ENCODE measurements around the gene CCDC160.
"Not testable (repeated sequence)": the region's sequence is repeated elsewhere in the genome, so short reads cannot be mapped to it uniquely, and the experiment has no call there.

Gene CCDC160

GRCh38 chrX:134236626-134237614, at the start of gene CCDC160:
Gene CCDC160, plus strand, starts transcription at chrX:134237182. Its CDS starts 7,619 bp downstream, at chrX:134244801.
- DNase-seq: no peak

DNA sequence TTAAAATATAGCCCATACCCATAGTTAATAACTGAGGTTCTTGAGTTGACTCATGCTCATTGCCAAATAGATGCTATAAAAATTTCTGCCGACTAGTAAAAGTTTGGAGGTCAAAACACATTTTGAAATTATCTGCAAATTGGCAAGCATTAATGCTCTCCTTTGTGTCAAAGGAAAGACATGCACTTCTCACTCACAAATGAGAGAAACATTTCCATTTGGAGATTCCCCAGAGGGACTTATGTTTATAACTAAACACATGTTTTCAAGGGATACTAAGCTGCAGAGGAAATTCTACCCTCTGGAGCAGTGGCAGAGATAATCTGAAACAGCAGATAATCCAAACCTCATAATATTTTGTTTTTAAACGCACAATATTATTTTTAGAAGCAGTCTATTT, 45.7 kb upstream of the CCDC160 start:
- DNase-seq: no peak

DNA sequence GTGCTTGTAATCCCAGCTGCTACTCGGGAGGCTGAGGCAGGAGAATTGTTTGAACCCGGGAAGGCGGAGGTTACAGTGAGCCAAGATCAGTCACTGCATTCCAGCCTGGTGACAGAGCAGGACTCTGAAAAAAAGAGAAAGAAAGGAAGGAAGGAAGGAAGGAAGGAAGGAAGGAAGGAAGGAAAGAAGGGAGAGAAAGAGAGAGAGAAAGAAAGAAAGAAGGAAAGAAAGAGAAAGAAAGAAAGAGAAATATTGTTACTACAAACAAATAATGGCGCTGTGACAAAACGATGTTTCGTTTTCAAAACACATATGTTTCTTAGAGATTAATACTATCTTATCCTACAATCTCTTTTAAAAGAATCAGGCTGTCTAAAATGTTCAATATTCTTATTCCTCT, 42.1 kb upstream of the CCDC160 start:
- no peak for DNase-seq

GRCh38 chrX:134202561-134202960, 34.4 kb upstream of the CCDC160 start:
- DNase-seq: no peak

- no peak for DNase-seq
Measured at GRCh38 chrX:134206221-134206620, 30.8 kb upstream of the CCDC160 start.

- no peak for DNase-seq
Measured at GRCh38 chrX:134210465-134210864, 26.5 kb upstream of the CCDC160 start.

GRCh38 chrX:134235236-134235635, 1.7 kb upstream of the CCDC160 start:
- DNase-seq: no peak

GRCh38 chrX:134238144-134238543, 1.2 kb downstream of the CCDC160 start:
- DNase-seq: not testable (repeated sequence)

DNA sequence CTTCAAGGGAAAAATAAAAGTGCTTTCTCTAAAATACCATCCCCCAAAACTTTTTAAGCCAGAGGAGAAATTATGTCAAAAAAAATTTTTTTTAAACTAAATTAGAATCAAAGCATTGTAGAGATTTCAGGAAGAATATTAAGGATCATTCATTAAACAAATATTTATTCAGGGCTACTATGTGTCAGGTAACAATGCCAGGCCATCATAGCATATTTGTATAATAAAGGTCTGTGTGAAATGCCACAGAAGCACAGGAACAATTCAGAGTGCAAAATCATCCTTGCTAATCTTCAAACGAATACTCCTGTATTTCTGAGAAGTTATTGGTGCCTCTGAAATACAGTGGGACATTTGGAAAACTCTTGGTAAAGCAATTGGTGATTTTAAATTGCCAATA, 2.0 kb downstream of the CCDC160 start:
- no peak for DNase-seq

GRCh38 chrX:134240209-134240608, 3.2 kb downstream of the CCDC160 start:
- no peak for DNase-seq

DNA sequence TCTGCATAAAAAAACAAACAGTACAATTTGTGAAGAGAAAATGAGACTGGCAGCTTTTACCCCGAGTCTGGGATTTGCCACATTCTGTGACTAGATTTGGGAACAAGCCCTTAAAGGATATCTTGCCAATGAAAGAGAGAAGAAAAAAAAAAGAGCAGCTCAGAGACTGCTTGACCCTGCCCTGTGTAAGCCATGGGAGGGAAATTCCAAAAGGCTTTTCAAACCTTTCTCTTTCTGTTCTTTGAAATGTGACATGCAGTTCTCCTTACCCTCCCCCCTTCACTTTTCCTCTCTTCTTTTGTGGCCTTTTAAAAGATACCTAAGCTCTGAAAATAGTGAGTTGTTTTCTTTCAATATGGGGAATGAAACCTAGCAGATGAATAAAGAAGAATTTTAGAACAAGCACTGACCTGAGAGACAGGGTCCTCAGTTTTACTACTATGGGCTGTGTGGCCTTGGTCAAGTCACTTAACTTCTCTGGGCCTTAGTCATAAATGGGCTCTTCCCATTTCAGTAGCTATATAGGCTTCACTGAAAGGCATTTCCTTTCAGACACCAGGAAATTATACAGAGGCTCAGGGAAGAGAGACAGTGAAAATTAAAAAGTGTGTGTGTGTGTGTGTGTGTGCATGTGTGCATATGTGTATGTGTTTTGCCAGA, 5.1 kb downstream of the CCDC160 start:
- no peak for DNase-seq

DNA sequence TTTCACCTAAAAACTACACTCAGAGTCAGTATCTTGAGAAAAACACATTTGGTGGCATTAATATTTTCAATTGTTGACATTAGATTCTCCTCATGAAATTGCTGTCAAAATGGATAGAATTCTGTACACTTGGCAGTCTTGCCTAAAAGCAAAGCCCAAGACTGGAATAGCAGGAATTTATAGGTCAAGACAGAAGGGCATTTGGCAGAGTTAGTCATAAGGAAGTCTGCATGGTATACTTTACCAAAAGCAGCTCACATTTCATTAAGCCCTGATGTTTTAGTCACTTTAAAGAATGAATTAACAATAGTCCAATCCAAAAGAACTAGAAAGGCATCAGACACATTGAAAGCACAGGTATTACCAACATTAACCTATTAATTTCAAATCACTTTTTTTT, 7.1 kb downstream of the CCDC160 start:
- no peak for DNase-seq

DNA sequence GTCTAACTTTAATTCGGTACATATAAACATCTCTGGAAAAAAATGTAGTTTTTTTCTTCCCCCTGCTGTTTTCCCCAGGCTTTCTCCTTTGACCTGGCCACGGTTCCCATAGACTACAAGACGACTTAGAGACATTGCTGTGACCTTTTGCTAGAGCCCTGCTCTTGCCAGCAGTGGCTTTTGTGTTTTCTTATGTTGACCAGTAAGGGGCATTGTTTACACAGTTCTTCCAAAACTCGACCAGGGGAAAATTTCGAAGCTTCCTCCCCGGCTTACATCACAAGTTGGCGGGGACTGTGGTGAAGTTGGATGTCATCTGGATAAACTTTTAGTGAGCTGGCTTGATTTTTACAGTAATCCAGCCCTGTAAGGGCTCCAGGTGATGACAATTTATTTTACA, 9.3 kb downstream of the CCDC160 start:
- no peak for DNase-seq

GRCh38 chrX:134247492-134247891, 10.5 kb downstream of the CCDC160 start:
- no peak for DNase-seq

DNA sequence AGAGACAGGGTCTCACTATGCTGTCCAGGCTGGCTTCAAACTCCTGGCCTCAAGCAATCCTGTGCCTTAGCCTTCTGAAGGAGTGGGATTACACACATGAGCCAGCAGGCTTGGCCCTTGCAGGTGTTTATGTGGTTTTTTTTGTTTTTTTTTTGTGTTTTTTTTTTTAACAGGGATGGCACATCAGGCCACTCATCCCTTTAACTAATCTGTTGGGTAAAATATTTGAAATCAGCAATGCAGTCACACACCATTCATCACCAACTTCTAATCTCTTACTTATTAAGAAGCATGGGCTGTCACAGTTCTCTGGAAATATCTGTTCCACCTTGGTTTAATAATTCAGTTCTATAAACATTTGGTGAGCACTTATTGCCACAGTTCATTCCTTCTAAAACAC, 12.3 kb downstream of the CCDC160 start:
- DNase-seq: no peak

DNA sequence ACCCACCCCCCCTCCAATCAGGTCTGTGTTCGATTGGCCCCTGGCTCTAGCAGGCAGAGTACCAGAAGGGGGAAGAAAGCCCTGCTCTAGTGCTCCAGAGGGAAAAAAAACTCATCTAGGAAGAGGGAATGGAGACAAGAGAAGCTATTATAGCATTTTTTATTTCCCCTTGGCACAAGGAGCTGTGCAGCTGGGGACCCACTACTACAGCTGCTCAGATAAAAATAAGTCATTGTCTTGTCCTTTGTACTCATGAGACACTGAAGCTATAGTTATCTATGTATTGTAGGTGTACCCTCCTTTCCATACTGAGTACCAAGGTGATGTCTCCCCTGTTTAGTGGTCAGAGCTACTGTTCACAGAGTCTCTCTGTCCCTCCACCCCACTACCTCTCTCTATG, 14.3 kb downstream of the CCDC160 start:
- DNase-seq: no peak

DNA sequence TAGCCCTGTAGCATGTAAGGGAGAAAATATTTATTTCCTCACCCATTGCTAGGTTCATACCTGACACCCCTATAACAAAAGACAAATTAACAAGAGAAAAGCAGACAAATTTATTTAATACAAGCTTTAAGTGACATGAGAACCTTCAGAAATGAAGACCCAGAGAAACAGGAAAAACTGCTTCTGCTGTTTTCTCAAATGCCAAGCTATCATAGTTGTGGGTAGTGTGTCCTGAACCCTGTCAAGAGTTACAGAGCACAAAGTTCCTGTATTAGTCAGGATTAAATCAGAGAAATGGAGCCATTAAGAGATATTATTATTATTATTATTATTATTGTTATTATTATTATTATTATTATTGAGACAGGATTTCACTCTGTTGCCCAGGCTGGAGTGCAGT, 17.5 kb downstream of the CCDC160 start:
- no peak for DNase-seq

- no peak for DNase-seq
Measured at GRCh38 chrX:134255555-134255954, 18.6 kb downstream of the CCDC160 start.

- no peak for DNase-seq
Measured at GRCh38 chrX:134256684-134257083, 19.7 kb downstream of the CCDC160 start.

- DNase-seq: no peak
Measured at GRCh38 chrX:134258202-134258601, 21.2 kb downstream of the CCDC160 start.

DNA sequence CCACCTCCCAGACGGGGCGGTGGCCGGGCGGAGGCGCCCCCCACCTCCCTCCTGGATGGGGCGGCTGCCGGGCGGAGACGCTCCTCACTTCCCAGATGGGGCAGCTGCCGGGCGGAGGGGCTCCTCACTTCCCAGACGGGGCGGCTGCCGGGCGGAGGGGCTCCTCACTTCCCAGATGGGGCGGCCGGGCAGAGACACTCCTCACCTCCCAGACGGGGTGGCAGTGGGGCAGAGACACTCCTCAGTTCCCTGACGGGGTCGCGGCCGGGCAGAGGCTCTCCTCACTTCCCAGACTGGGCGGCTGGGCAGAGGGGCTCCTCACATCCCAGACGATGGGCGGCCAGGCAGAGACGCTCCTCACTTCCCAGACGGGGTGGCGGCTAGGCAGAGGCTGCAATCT, 49.0 kb downstream of the CCDC160 start:
- DNase-seq: not testable (repeated sequence)

DNA sequence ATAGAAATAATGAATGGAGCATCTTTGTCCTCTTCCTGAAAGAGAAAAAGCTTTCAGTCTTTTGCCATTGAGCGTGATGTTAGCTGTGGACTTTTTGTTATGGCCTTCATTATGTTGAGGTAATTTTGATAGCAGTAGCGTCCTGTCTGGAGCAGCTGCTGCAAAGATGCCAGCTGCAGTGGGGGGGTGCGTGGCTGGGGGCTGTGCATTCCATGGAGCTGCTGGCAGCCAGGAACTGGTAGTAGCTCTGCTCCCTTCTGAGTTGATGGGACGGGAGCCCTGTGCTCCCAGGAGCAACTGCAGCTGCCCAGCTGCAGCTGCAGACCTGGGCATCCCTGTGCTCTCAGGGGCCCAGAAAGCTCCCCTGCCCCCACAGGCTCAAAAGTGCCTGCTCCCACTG, 50.4 kb downstream of the CCDC160 start:
- DNase-seq: no peak

DNA sequence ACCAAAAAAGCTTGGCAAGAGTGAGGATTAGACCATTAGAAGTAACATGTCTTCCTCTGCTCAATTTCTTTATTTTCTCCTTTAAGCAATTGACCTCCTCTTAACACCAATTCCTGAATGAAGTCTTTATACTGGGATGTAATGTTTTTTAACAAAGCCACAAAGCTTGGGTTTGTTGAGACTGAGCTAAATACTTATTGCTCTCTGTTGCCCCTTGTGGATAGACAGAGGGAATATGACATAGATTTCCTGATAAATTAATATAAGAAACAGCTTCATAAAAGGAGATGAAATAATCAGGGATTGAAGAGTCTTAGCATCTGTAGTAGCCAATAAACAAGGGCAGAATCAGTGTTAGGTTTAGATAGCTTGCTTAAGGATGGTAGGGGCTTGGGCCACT, 57.6 kb downstream of the CCDC160 start:
- no peak for DNase-seq
